Measurements from ENCODE around the gene OR52K1.

GRCh38 chr11:4466871-4467442 is 15.5 kb upstream of the OR52K1 start:
- no peak for TF ChIP-seq CTCF (IDR thresholded peaks at IDR 0.05)
- no peak for TF ChIP-seq POLR2A (IDR thresholded peaks at IDR 0.05; ENCODE audit: low read depth)

Data from esophagus muscularis mucosa (tissue), 3 donors.